ENCODE measurements around the gene DMD. TPM values are rescaled to one million over a fixed set of nuclear protein-coding genes. Genes with fewer than 3 reads are reported as not detected.

The DMD gene
- polyA plus RNA-seq, 2 of the 4 experiments (the other 2 are of a cell fraction) = 0.03 TPM; not detected in 1

DNA sequence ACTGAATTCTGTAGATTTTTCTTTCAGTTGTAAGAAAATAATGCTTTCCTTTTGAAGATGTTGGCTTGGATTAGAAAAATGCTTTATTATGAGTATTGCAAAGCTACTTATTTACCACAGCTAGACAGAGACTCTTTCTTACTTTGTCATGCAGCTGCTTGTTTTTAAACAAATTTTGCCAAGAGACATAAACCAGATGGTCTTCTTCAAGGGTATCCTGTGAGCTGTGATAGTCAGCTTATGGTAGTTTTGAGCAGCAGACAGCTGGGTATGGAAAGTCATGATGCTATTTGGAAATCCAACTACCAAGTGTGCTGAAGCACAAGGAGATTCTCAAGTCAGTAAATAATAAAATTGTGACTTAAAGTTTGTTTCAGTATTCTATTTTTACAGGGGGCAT is 941.5 kb downstream of the DMD start:
- Histone ChIP-seq H3K4me3 (no peak overlapping the region), H3K9me3 (no peaks in the 10 kb centered on the region), H3K4me1 (no peaks in the 10 kb centered on the region), H3K27ac (no peak overlapping the region), H3K4me2 (no peak overlapping the region)
- ChIA-PET POLR2A (no interaction called here), CTCF (no interaction called here)
- ATAC-seq = no peak
- no peak for FAIRE-seq
- DNase-seq (ENCODE audit: low read depth in 1 of 2, low spot score in 1 of 2) = no peak
- no peak for TF ChIP-seq FOSL2 (IDR thresholded peaks at IDR 0.05)
- TF ChIP-seq FOSL2 (CRISPR knock-in tag; IDR thresholded peaks at IDR 0.05) = no peak
- no peak for TF ChIP-seq CHD4 (IDR thresholded peaks at IDR 0.05; ENCODE audit: borderline replicate concordance)
- TF ChIP-seq FOSB (CRISPR knock-in tag; IDR thresholded peaks at IDR 0.05) = no peak
- TF ChIP-seq BHLHE40 (IDR thresholded peaks at IDR 0.05; ENCODE audit: low read depth, low read length) = no peak
- TF ChIP-seq E2F6 (IDR thresholded peaks at IDR 0.05; ENCODE audit: borderline replicate concordance, low read depth) = no peak
- TF ChIP-seq KDM5A (IDR thresholded peaks at IDR 0.05) = no peak
- TF ChIP-seq ZSCAN20 (CRISPR knock-in tag; IDR thresholded peaks at IDR 0.05) = no peak
- TF ChIP-seq SREBF2 (IDR thresholded peaks at IDR 0.05) = no peak
- no peak for TF ChIP-seq RFX5 (IDR thresholded peaks at IDR 0.05)
- TF ChIP-seq MAFK (IDR thresholded peaks at IDR 0.05; ENCODE audit: partially characterized antibody) = no peak
- TF ChIP-seq, protein P1, sequence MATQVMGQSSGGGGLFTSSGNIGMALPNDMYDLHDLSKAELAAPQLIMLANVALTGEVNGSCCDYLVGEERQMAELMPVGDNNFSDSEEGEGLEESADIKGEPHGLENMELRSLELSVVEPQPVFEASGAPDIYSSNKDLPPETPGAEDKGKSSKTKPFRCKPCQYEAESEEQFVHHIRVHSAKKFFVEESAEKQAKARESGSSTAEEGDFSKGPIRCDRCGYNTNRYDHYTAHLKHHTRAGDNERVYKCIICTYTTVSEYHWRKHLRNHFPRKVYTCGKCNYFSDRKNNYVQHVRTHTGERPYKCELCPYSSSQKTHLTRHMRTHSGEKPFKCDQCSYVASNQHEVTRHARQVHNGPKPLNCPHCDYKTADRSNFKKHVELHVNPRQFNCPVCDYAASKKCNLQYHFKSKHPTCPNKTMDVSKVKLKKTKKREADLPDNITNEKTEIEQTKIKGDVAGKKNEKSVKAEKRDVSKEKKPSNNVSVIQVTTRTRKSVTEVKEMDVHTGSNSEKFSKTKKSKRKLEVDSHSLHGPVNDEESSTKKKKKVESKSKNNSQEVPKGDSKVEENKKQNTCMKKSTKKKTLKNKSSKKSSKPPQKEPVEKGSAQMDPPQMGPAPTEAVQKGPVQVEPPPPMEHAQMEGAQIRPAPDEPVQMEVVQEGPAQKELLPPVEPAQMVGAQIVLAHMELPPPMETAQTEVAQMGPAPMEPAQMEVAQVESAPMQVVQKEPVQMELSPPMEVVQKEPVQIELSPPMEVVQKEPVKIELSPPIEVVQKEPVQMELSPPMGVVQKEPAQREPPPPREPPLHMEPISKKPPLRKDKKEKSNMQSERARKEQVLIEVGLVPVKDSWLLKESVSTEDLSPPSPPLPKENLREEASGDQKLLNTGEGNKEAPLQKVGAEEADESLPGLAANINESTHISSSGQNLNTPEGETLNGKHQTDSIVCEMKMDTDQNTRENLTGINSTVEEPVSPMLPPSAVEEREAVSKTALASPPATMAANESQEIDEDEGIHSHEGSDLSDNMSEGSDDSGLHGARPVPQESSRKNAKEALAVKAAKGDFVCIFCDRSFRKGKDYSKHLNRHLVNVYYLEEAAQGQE (IDR thresholded peaks at IDR 0.05) = no peak
- TF ChIP-seq MAZ (IDR thresholded peaks at IDR 0.05; ENCODE audit: borderline replicate concordance, low read depth, low read length) = no peak
- TF ChIP-seq, protein P2, sequence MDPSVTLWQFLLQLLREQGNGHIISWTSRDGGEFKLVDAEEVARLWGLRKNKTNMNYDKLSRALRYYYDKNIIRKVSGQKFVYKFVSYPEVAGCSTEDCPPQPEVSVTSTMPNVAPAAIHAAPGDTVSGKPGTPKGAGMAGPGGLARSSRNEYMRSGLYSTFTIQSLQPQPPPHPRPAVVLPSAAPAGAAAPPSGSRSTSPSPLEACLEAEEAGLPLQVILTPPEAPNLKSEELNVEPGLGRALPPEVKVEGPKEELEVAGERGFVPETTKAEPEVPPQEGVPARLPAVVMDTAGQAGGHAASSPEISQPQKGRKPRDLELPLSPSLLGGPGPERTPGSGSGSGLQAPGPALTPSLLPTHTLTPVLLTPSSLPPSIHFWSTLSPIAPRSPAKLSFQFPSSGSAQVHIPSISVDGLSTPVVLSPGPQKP (IDR thresholded peaks at IDR 0.05; ENCODE audit: low read depth, low read length) = no peak
- no peak for TF ChIP-seq RAD21 (conservative IDR thresholded peaks at IDR 0.05 in 1 of 2, IDR thresholded peaks at IDR 0.05 in 1 of 2)
- no peak for TF ChIP-seq HDAC2 (IDR thresholded peaks at IDR 0.05)
- TF ChIP-seq NR3C1 (IDR thresholded peaks at IDR 0.05) = no peak
- no peak for TF ChIP-seq HOXB13 (CRISPR knock-in tag; IDR thresholded peaks at IDR 0.05; ENCODE audit: low read depth)
- no peak for TF ChIP-seq CBX8 (IDR thresholded peaks at IDR 0.05)
- TF ChIP-seq TFCP2L1 (CRISPR knock-in tag; IDR thresholded peaks at IDR 0.05) = no peak

DNA sequence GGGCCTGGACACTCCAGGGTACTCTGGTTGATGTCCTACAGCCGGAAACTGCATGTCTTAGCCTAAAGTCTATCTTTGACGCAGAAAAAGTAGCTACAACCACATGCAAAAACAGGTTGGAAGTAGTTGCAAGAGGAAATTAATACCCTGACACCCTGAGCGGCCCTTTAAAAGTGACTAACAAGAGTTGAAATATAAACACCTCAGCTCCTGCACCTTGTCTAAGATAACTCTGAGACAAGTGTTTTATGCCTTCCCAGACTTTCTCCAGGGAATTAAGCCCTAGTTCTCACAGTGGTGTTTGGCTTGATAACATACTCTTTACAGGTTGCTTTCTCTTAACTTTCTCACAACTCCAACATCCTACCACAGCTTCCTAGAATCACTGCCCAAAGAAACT is 943.1 kb downstream of the DMD start:
- CTCF ChIA-PET = no interaction called here
- no peak for TF ChIP-seq CBX2 (IDR thresholded peaks at IDR 0.05; ENCODE audit: borderline replicate concordance, low read depth)
- TF ChIP-seq POLR2AphosphoS2 (conservative IDR thresholded peaks at IDR 0.05; ENCODE audit: low read length) = no peak
- TF ChIP-seq, protein P1 (IDR thresholded peaks at IDR 0.05) = no peak
- no peak for TF ChIP-seq CEBPB (IDR thresholded peaks at IDR 0.05)
- TF ChIP-seq HOXB5 (CRISPR knock-in tag; IDR thresholded peaks at IDR 0.05) = no peak
- no peak for TF ChIP-seq ZNF302 (CRISPR knock-in tag; IDR thresholded peaks at IDR 0.05)
- TF ChIP-seq ZC3H11A (IDR thresholded peaks at IDR 0.05) = no peak
- no peak for TF ChIP-seq ESRRA (IDR thresholded peaks at IDR 0.05; ENCODE audit: borderline replicate concordance, low read length)
- no peak for TF ChIP-seq HMGXB4 (CRISPR knock-in tag; IDR thresholded peaks at IDR 0.05; ENCODE audit: borderline replicate concordance)
- TF ChIP-seq HOXB13 (CRISPR knock-in tag; IDR thresholded peaks at IDR 0.05; ENCODE audit: low read depth) = no peak
- no peak for TF ChIP-seq PHF8 (IDR thresholded peaks at IDR 0.05; ENCODE audit: borderline replicate concordance, low read depth)
- TF ChIP-seq ZFP36 (IDR thresholded peaks at IDR 0.05; ENCODE audit: borderline replicate concordance, partially characterized antibody) = no peak

More for the DNA sequence above, 943.1 kb downstream of the DMD start:
- no peak overlapping the region for H3K4me2 ChIP-seq
- H3K4me1 ChIP-seq = no peaks in the 10 kb centered on the region
- no peak for ATAC-seq
- POLR2A ChIA-PET = no interaction called here
- no peak overlapping the region for H3K4me3 ChIP-seq
- FAIRE-seq = no peak
- H3K27ac ChIP-seq = no peak overlapping the region
- H3K9me3 ChIP-seq = no peaks in the 10 kb centered on the region
- WGBS (ENCODE audit: missing lambda C conversion rate) = 0% methylated on average over 3 of the region's 3 CpGs
- DNase-seq (ENCODE audit: low read depth in 1 of 2, low spot score in 1 of 2) = no peak

All from A549 (cell line).